HFF-Myc (cell line): ENCODE data around the gene TRIL.

Source experiments
- DNase-seq: peaks from one replicate; pipeline ENCODE4 v3.0.0-alpha.2; 2011; ENCODE audit warnings: low read depth; ENCODE audit errors: extremely low read depth
- H3K4me3 ChIP-seq: replicated peaks from 2 replicates; pipeline ENCODE4 v1.5.1; 2011; ENCODE audit warnings: low read depth, mild to moderate bottlenecking, control low read depth, low read length
- TF ChIP-seq, protein P1 (sequence below): IDR thresholded peaks from 2 replicates; pipeline ENCODE4 v1.5.1; 2012; ENCODE audit warnings: mild to moderate bottlenecking, low read depth, low read length, control low read depth; ENCODE audit errors: missing control alignments

Gene TRIL

DNA sequence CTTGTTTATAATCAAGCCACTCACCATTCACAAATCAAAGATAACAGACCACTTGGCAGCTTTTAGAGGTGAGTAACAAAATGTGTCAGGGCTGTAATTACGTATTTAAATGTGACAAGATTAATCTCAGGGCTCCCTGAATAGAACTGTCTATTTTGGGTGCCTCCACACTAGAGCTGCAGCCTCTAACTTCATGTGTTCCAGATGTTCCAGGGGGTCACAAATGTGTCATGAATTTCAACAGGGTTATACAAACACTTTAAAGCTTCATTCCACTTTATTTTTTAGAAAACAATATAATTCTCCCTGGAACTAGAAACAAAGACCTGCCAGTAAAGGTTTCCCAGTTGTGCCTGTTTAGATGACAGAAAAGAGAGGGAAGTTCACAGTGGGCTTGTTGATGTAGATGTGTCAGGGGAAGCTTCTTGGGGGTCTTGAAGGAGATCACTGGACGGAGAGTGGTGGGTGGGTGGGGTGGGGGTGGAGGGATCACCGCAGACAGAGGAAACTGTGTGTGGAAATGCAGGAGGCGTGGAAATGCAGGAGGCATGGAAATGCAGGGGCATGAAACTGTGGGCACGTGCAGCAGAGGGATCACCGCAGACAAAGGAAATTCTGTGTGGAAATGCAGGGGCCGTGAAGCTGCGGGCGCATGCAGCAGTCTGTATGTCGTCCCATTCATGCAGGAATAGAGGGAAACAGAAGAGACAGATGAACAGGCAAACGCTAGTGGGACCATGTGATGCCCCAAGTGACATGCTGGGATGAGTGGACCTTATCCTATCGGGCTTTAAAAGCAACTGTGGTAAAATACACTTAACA is 42.0 kb upstream of the TRIL start:
- DNase-seq, result no peak
- H3K4me3 ChIP-seq, result no peak overlapping the region

DNA sequence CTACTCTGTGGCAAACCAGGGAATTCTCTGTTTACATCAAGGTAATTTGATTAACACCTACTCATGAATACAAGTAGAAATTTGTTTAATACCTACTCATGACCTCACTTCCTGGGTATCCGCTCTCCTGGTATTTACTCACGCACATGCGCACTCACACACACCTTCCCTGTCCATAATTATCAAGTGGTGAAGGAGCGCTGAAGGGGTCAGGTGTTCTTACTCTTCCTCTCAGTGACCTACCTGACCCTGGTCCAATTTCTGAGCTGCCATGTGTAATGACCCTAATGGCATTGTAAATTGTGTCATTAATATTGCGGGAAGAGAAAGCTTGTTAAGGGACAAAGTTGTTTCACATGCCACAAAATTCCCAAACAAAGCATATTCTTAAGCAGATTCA is 41.3 kb upstream of the TRIL start:
- DNase-seq, result no peak
- TF ChIP-seq, protein P1, sequence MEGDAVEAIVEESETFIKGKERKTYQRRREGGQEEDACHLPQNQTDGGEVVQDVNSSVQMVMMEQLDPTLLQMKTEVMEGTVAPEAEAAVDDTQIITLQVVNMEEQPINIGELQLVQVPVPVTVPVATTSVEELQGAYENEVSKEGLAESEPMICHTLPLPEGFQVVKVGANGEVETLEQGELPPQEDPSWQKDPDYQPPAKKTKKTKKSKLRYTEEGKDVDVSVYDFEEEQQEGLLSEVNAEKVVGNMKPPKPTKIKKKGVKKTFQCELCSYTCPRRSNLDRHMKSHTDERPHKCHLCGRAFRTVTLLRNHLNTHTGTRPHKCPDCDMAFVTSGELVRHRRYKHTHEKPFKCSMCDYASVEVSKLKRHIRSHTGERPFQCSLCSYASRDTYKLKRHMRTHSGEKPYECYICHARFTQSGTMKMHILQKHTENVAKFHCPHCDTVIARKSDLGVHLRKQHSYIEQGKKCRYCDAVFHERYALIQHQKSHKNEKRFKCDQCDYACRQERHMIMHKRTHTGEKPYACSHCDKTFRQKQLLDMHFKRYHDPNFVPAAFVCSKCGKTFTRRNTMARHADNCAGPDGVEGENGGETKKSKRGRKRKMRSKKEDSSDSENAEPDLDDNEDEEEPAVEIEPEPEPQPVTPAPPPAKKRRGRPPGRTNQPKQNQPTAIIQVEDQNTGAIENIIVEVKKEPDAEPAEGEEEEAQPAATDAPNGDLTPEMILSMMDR, result no peak
- H3K4me3 ChIP-seq, result no peak overlapping the region

More for the DNA sequence above, 42.0 kb upstream of the TRIL start:
- TF ChIP-seq, protein P1, result no peak

DNA sequence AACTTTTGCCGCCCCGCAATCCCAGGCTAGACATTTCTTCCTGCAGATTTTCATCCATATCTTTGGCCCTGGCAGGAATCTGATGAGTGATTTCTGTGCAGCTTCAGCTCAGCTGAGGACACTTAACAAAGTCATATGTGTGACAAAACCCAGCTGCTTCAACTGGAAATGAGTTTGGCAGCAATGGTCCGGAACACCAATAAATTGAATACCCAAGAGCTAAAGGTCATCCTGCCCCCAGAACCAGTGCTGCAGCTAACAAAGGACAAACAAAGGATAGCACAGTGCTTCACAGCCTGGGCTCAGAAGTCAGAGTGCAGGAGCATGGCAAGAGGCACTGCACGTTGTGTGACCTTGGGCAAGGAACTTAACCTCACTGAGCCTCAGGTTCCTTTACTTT is 40.0 kb upstream of the TRIL start:
- TF ChIP-seq, protein P1, result no peak
- DNase-seq, result no peak
- no peak overlapping the region for H3K4me3 ChIP-seq

DNA sequence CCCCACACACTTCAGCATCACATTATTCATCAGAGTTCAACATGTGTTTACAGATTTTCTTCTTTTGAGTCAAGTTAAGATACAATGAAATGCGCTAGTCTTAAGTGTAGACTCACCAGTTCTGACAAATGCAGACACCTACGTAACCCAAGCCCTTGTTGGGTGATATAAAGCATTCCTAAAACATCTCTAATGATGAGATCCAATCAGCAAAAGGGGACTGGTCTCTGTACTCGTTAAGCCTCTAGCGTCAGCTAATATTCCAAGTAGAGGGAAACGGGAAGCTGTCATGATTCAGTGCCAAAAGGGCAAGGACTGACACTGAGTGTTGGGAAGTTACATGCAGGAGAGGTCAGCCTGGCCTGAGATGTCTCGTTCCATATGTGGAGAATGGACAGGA is 38.7 kb upstream of the TRIL start:
- no peak for DNase-seq
- TF ChIP-seq, protein P1, result no peak

DNA sequence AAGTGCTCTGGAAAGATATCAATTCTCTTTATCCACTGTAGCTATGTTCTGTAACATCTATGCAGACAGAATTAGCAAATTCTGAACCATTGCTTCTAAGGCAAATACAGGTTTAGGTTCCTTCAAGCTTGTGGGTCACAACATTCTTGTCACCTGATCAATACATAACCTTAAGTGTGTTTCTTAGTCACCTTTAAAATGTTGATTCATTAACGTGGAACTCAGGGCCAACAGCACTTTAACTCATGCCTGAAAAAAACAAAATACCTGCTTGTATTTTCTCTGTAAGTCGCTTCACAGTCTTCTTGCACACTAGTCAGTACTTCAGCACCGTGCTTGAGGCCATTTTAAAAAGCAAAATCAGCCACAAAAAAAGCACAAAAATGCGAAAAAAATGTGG is 35.2 kb upstream of the TRIL start:
- TF ChIP-seq, protein P1, result no peak
- H3K4me3 ChIP-seq, result no peak overlapping the region
- DNase-seq, result no peak

More for the DNA sequence above, 38.7 kb upstream of the TRIL start:
- no peak overlapping the region for H3K4me3 ChIP-seq

DNA sequence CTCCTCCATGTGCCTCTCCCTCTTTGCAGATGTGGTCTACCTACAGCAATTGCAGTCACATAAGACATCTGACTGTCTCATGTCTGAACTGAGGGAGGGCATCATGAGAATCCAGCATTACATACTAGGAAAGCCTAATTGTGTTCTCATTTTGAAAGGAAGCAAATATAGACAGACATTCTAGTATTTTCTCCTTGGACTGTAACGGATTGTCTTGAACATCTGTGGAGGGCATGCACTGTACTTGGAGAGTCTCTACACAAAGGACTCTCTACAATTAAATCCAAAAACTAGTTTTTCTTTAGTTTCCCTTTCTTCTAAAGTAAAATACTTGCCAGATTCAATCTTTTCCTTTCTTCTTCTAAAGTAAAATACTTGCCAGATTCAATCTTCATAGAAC is 34.7 kb upstream of the TRIL start:
- TF ChIP-seq, protein P1, result no peak
- no peak for DNase-seq
- H3K4me3 ChIP-seq, result no peak overlapping the region
